ENCODE results near the gene THBS2. TPM values are rescaled to one million over a fixed set of nuclear protein-coding genes. Genes with fewer than 3 reads are reported as not detected.

THBS2 gene
- total RNA-seq, 6 experiments from 2014 or later, result 2.7 to 28.7 (median 7.8) TPM

GRCh38 chr6:169237496-169238134 is 16.0 kb downstream of the THBS2 start:
- intact Hi-C loops (cut with DNase I), result no loop called here
- Histone ChIP-seq H3K4me3 (no peak overlapping the region), H3K36me3 (no peaks in the 10 kb centered on the region), H3K9me3 (no peaks in the 10 kb centered on the region), H3K27ac (no peak overlapping the region), H3K4me1 (no peaks in the 10 kb centered on the region), H3K27me3 (no peaks in the 10 kb centered on the region)
- WGBS (ENCODE audit: insufficient coverage, low coverage, low lambda C conversion rate, missing lambda C conversion rate), result 54% methylated on average over 4 of the region's 25 CpGs
- TF ChIP-seq CTCF (IDR thresholded peaks at IDR 0.05), result no peak
- no peak for TF ChIP-seq POLR2A (IDR thresholded peaks at IDR 0.05)
- no peak for ATAC-seq
- DNase-seq, result peak in 1 of 3 donors; percentile 42

- TF ChIP-seq CTCF (IDR thresholded peaks at IDR 0.05), result no peak
- WGBS (ENCODE audit: insufficient coverage, low coverage, low lambda C conversion rate, missing lambda C conversion rate), result 73% methylated on average over 4 of the region's 17 CpGs
- Histone ChIP-seq H3K4me3 (no peak overlapping the region), H3K9me3 (no peaks in the 10 kb centered on the region), H3K4me1 (no peaks in the 10 kb centered on the region), H3K27me3 (no peaks in the 10 kb centered on the region), H3K36me3 (no peaks in the 10 kb centered on the region), H3K27ac (no peak overlapping the region)
- intact Hi-C loops (cut with DNase I), result no loop called here
- ATAC-seq (no peak), DNase-seq (peak in 1 of 3 donors; percentile 39)
These were observed 16.7 kb downstream of the THBS2 start for GRCh38 chr6:169236988-169237387.

- Histone ChIP-seq H3K27me3 (no peaks in the 10 kb centered on the region), H3K4me3 (no peak overlapping the region), H3K4me1 (no peaks in the 10 kb centered on the region), H3K27ac (no peak overlapping the region), H3K36me3 (no peaks in the 10 kb centered on the region), H3K9me3 (no peaks in the 10 kb centered on the region)
- intact Hi-C loops (cut with DNase I), result no loop called here
- 72% methylated on average over 8 of the region's 8 CpGs for WGBS (ENCODE audit: insufficient coverage, low coverage, low lambda C conversion rate, missing lambda C conversion rate)
- peak in 1 of 3 donors; percentile 9 for DNase-seq
- no peak for TF ChIP-seq CTCF (IDR thresholded peaks at IDR 0.05)
- no peak for TF ChIP-seq POLR2A (IDR thresholded peaks at IDR 0.05)
- no peak for ATAC-seq
These were observed 17.1 kb downstream of the THBS2 start for GRCh38 chr6:169236545-169236944.

GRCh38 chr6:169235286-169235685 is 18.4 kb downstream of the THBS2 start:
- Histone ChIP-seq H3K9me3 (no peaks in the 10 kb centered on the region), H3K4me3 (no peak overlapping the region), H3K36me3 (no peaks in the 10 kb centered on the region), H3K27ac (no peak overlapping the region), H3K27me3 (no peaks in the 10 kb centered on the region), H3K4me1 (no peaks in the 10 kb centered on the region)
- DNase-seq (peak in 1 of 3 donors; percentile 24), ATAC-seq (no peak)
- intact Hi-C loops (cut with DNase I), result no loop called here
- TF ChIP-seq CTCF (IDR thresholded peaks at IDR 0.05), result no peak
- no peak for TF ChIP-seq POLR2A (IDR thresholded peaks at IDR 0.05)
- WGBS (ENCODE audit: insufficient coverage, low coverage, low lambda C conversion rate, missing lambda C conversion rate), result 86% methylated on average over 3 of the region's 11 CpGs
